ENCODE data around the gene QTRT2. TPM values are rescaled to one million over a fixed set of nuclear protein-coding genes. Genes with fewer than 3 reads are reported as not detected.

Gene QTRT2
- total RNA-seq, 1 donor from 2014 or later, result 20.5 TPM

DNA sequence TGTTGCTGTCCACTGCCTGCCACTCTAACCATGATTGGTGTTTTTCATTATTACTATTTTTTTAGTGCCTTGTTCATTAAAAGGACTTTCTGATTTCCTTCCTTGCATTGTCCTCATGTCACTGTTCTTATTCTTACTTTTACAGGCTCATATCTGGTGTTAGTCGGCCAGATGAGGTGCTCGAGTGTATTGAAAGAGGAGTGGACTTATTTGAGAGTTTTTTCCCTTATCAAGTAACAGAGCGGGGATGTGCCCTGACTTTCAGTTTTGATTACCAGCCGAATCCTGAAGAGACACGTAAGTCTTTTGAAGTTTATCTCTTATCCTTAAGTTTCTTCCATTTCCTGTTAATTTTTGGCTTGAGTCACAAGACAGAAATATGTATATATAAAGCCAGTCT, 23.2 kb downstream of the QTRT2 start:
- TF ChIP-seq, protein P1, sequence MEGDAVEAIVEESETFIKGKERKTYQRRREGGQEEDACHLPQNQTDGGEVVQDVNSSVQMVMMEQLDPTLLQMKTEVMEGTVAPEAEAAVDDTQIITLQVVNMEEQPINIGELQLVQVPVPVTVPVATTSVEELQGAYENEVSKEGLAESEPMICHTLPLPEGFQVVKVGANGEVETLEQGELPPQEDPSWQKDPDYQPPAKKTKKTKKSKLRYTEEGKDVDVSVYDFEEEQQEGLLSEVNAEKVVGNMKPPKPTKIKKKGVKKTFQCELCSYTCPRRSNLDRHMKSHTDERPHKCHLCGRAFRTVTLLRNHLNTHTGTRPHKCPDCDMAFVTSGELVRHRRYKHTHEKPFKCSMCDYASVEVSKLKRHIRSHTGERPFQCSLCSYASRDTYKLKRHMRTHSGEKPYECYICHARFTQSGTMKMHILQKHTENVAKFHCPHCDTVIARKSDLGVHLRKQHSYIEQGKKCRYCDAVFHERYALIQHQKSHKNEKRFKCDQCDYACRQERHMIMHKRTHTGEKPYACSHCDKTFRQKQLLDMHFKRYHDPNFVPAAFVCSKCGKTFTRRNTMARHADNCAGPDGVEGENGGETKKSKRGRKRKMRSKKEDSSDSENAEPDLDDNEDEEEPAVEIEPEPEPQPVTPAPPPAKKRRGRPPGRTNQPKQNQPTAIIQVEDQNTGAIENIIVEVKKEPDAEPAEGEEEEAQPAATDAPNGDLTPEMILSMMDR (IDR thresholded peaks at IDR 0.05; ENCODE audit: insufficient read depth, low read length, severe bottlenecking), result no peak
- FAIRE-seq (no peak), DNase-seq (ENCODE audit: low read depth) (no peak)
- H3K36me3 ChIP-seq (ENCODE audit: control insufficient read depth, insufficient read depth, low read length), result peaks cover 7% of the 10 kb centered on the region
- no peaks in the 10 kb centered on the region for H3K27me3 ChIP-seq (ENCODE audit: control insufficient read depth, insufficient read depth, low read length)
- H3K4me3 ChIP-seq (ENCODE audit: low read depth, low read length), result no peak overlapping the region

DNA sequence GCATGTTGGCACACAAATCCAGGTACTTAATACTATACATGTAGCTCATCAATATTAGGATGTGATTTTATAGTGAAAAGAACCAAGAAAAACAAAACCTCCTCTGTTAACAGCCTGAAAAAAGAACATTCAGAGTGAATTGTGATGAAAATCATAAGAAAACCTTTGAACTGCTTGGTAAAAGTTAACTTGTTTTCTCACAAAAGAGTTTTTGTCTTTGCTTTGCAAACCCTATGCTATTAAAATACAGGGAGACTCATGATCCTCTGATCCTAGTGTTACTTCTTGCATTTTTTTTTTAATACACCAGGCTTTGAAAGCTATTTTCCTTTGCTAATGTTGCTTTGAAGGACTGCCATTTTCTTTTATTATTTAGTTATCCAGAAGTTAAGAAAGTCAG, 23.7 kb downstream of the QTRT2 start:
- DNase-seq (ENCODE audit: low read depth), result no peak
- Histone ChIP-seq H3K36me3 (ENCODE audit: control insufficient read depth, insufficient read depth, low read length) (peaks cover 7% of the 10 kb centered on the region), H3K27me3 (ENCODE audit: control insufficient read depth, insufficient read depth, low read length) (no peaks in the 10 kb centered on the region), H3K4me3 (ENCODE audit: low read depth, low read length) (no peak overlapping the region)
- TF ChIP-seq, protein P1 (IDR thresholded peaks at IDR 0.05; ENCODE audit: insufficient read depth, low read length, severe bottlenecking), result no peak
- FAIRE-seq, result no peak

DNA sequence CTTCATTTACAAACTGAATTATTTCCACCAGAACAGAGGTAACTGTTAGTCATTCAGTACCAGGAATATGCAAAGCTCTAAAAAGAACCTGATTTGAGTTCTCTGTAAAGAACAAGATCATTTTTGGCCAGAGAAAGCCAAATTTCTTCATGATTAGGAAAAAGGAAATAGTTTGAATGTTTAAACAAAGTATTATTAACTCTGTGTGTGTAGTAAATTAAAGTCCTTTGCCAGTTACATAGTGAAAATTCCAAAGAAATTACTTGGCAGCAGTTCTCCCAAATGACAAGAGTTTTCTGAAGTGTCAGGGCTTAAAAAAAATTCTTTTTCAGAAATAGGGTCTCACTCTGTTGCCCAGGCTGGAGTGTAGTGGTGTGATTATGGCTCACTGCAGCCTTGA, 24.5 kb downstream of the QTRT2 start:
- no peaks in the 10 kb centered on the region for H3K27me3 ChIP-seq (ENCODE audit: control insufficient read depth, insufficient read depth, low read length)
- H3K4me3 ChIP-seq (ENCODE audit: low read depth, low read length), result no peak overlapping the region
- FAIRE-seq (no peak), DNase-seq (ENCODE audit: low read depth) (no peak)
- TF ChIP-seq, protein P1 (IDR thresholded peaks at IDR 0.05; ENCODE audit: insufficient read depth, low read length, severe bottlenecking), result no peak
- H3K36me3 ChIP-seq (ENCODE audit: control insufficient read depth, insufficient read depth, low read length), result peaks cover 12% of the 10 kb centered on the region

DNA sequence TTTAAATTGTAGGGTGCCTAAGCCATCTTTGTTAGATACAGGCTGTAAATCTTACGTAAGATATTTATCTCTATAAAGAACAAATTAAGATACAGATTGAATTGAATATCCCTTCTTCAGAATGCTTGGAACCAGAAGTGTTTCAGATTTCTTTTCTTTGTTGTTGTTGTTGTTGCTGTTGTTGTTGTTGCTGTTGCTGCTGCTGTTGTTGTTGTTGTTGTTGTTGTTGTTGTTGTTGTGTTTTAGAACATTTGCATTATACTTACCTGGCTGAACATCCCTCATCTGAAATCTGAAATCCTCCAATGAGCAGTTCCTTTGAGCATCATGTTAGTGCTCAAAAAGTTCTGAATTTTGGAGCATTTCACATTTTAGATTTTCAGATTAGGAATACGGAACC, 26.6 kb downstream of the QTRT2 start:
- FAIRE-seq, result no peak
- H3K27me3 ChIP-seq (ENCODE audit: control insufficient read depth, insufficient read depth, low read length), result no peaks in the 10 kb centered on the region
- TF ChIP-seq, protein P1 (IDR thresholded peaks at IDR 0.05; ENCODE audit: insufficient read depth, low read length, severe bottlenecking), result no peak
- peaks cover 10% of the 10 kb centered on the region for H3K36me3 ChIP-seq (ENCODE audit: control insufficient read depth, insufficient read depth, low read length)
- no peak overlapping the region for H3K4me3 ChIP-seq (ENCODE audit: low read depth, low read length)
- DNase-seq (ENCODE audit: low read depth), result no peak

DNA sequence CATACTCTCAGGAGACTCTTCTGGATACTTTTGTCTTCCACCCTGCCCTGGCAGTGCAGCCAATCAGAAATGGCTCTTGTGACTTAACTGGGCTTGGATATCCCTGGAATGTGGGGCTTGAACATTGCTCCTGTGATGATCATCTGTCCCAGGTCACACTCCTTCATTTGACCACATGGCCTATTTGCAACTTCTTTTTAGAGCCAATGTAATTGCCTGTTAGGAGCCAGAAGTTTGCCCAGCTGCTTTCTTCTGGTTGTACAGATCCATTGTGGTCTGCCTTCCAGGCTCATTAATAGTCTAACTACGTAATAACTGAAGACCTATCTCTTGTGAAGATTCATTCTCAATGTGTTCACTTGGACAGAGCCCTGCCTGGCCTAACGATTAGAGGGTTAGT, 29.8 kb downstream of the QTRT2 start:
- H3K36me3 ChIP-seq (ENCODE audit: control insufficient read depth, insufficient read depth, low read length), result peaks cover 9% of the 10 kb centered on the region
- no peaks in the 10 kb centered on the region for H3K27me3 ChIP-seq (ENCODE audit: control insufficient read depth, insufficient read depth, low read length)
- H3K4me3 ChIP-seq (ENCODE audit: low read depth, low read length), result no peak overlapping the region
- TF ChIP-seq, protein P1 (IDR thresholded peaks at IDR 0.05; ENCODE audit: insufficient read depth, low read length, severe bottlenecking), result no peak
- no peak for FAIRE-seq
- no peak for DNase-seq (ENCODE audit: low read depth)

DNA sequence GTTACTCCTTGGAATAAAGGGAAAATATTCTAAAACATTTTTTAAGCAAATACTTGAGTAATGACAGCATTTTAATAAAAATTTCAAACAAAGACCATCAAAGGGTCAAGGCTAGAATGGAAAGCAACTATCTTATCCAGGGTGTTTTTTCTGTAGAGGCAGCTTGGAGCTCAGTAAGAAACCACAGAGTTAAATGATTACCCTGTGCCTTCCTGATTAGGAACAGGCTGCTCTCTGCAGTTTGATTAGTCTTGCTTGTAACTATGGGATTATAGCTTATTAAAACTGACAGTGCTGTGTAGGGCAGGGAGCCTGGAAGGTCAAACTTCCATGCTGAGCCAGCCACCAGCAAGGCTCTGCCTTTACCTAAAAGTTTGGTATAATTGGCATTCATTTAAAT, 33.1 kb downstream of the QTRT2 start:
- DNase-seq (ENCODE audit: low read depth), result no peak
- no peak for FAIRE-seq
- Histone ChIP-seq H3K36me3 (ENCODE audit: control insufficient read depth, insufficient read depth, low read length) (peaks cover 9% of the 10 kb centered on the region), H3K4me3 (ENCODE audit: low read depth, low read length) (no peak overlapping the region), H3K27me3 (ENCODE audit: control insufficient read depth, insufficient read depth, low read length) (no peaks in the 10 kb centered on the region)
- TF ChIP-seq, protein P1 (IDR thresholded peaks at IDR 0.05; ENCODE audit: insufficient read depth, low read length, severe bottlenecking), result no peak

Data from bronchial epithelial cell (primary cell).